GM23338 (cell line): ENCODE data around the gene NMD3.
"Not testable (repeated sequence)": the region's sequence is repeated elsewhere in the genome, so short reads cannot be mapped to it uniquely, and the experiment has no call there.

ENCODE experiments used
- CTCF ChIP-seq, 2 experiments: fragments of 200-600 bp in 1 of 2; sonication (generic) in 1 of 2; conservative IDR thresholded peaks; 2 replicates each; pipeline versions ENCODE4 v1.5.1 to v1.6.1; 2016 to 2017; ENCODE audit warnings: antibody characterized with exemption in 2 of 2, low read depth in 2 of 2, mild to moderate bottlenecking in 2 of 2, moderate library complexity in 1 of 2
- EZH2 ChIP-seq: fragments of 200-600 bp; sonication (generic); IDR thresholded peaks from one replicate; pipeline ENCODE4 v1.8.0; 2017; ENCODE audit warnings: antibody characterized with exemption, mild to moderate bottlenecking, low read depth; ENCODE audit not compliant: unreplicated experiment
- EZH2phosphoT487 ChIP-seq: fragments of 200-600 bp; sonication (generic); IDR thresholded peaks from one replicate; pipeline ENCODE4 v1.8.1; 2018; ENCODE audit warnings: antibody characterized with exemption; ENCODE audit not compliant: unreplicated experiment
- POLR2AphosphoS5 ChIP-seq: IDR thresholded peaks from 2 replicates; pipeline ENCODE4 v1.6.1; 2016; ENCODE audit warnings: antibody characterized with exemption, low read depth
- REST ChIP-seq: IDR thresholded peaks from one replicate; pipeline ENCODE4 v1.6.1; 2018; ENCODE audit warnings: antibody characterized with exemption; ENCODE audit not compliant: unreplicated experiment
- ZNF331 ChIP-seq: fragments of 250-450 bp; sonication (Bioruptor Pico); IDR thresholded peaks from 2 replicates; pipeline ENCODE4 v1.5.0; 2020; ENCODE audit warnings: low read depth, mild to moderate bottlenecking, moderate library complexity
- ZNF462 ChIP-seq: fragments of 250-450 bp; sonication (Bioruptor Pico); IDR thresholded peaks from 2 replicates; pipeline ENCODE4 v1.5.0; 2020; ENCODE audit warnings: mild to moderate bottlenecking, moderate library complexity

- TF ChIP-seq POLR2AphosphoS5; CTCF (conservative IDR thresholded peaks at IDR 0.05; ENCODE audit: low read depth in 2 of 2); REST; EZH2phosphoT487; EZH2; ZNF462 (CRISPR knock-in tag); ZNF331 (CRISPR knock-in tag): not testable (repeated sequence)
Observed at GRCh38 chr3:161181371-161181770, 39.7 kb upstream of the NMD3 start.
